Transverse colon (tissue), 4 donors: ENCODE measurements around the gene ALDH3B2. TPM values are rescaled to one million over a fixed set of nuclear protein-coding genes. Genes with fewer than 3 reads are reported as not detected.

Experiments
- DNase-seq: peaks from one replicate; pipeline ENCODE4 v3.0.0-alpha.2; 2019
- H3K27ac ChIP-seq, 4 donors: fragments of 200-600 bp; sonication (generic); 2 replicates each; pipeline ENCODE4 v1.5.1; 2016 to 2018; ENCODE audit warnings: inconsistent platforms in 4 of 4
- H3K27me3 ChIP-seq: fragments of 200-600 bp; sonication (generic); 2 replicates; pipeline ENCODE4 v1.5.1; 2017; ENCODE audit warnings: inconsistent platforms
- H3K36me3 ChIP-seq, 4 donors: fragments of 200-600 bp; sonication (generic); 2 replicates each; pipeline ENCODE4 v1.5.1; 2017 to 2019; ENCODE audit warnings: inconsistent platforms in 4 of 4
- H3K4me1 ChIP-seq, 4 donors: fragments of 200-600 bp; sonication (generic); 2 replicates each; pipeline ENCODE4 v1.5.1; 2017 to 2020; ENCODE audit warnings: inconsistent platforms in 4 of 4
- H3K4me3 ChIP-seq, 4 donors: fragments of 200-600 bp; sonication (generic); 1 replicate in 1 of 4; 2 replicates in 3 of 4; pipeline versions ENCODE4 v1.5.1 to v1.6.1; 2017 to 2019; ENCODE audit warnings: inconsistent platforms in 4 of 4
- H3K9me3 ChIP-seq, 2 donors: fragments of 200-600 bp; sonication (generic); 2 replicates each; pipeline ENCODE4 v1.5.1; 2017 to 2019; ENCODE audit warnings: inconsistent platforms in 2 of 2
- CTCF ChIP-seq, 5 experiments: fragments of 200-600 bp in 3 of 5; fragments of 450-650 bp in 2 of 5; sonication (generic) in 3 of 5; IDR thresholded peaks; 1 replicate in 2 of 5; 2 replicates in 3 of 5; pipeline ENCODE4 v1.5.1; 2016 to 2017; ENCODE audit warnings: antibody characterized with exemption in 5 of 5, inconsistent platforms in 3 of 5, mild to moderate bottlenecking in 2 of 5, moderate library complexity in 1 of 5
- EP300 ChIP-seq: sonication (generic); formaldehyde crosslinking; IDR thresholded peaks from one replicate; pipeline ENCODE4 v1.6.1; 2017; ENCODE audit warnings: antibody characterized with exemption, low read depth
- POLR2A ChIP-seq: fragments of 450-650 bp; IDR thresholded peaks from one replicate; pipeline ENCODE4 v1.6.1; 2016; ENCODE audit warnings: antibody characterized with exemption, mild to moderate bottlenecking, moderate library complexity
- POLR2AphosphoS5 ChIP-seq, 3 donors: sonication (generic); formaldehyde crosslinking; IDR thresholded peaks; one replicate each; pipeline ENCODE4 v1.6.1; 2016; ENCODE audit warnings: antibody characterized with exemption in 3 of 3
- WGBS, 2 donors: methylation state at CpG; one replicate each; pipeline ENCODE4 v1.1.5; 2018; ENCODE audit warnings: low coverage in 1 of 2; 5-methylcytosine and 5-hydroxymethylcytosine counted together
- in situ Hi-C, 4 donors: fragments of 200-750 bp; cut with MboI; loops; one replicate each; pipeline versions ENCODE4 v1.15.0 to v1.15.1; 2017; ENCODE audit warnings: low sequenced_read_pairs in 3 of 4, low pct_ligation_motif_present in 1 of 4, low pct_unique_long_range_greater_than_20kb in 1 of 4
- intact Hi-C: fragments of 100-400 bp; cut with DNase I; formaldehyde crosslinking; loops from one replicate; pipeline ENCODE4 v1.15.1; 2023; ENCODE audit warnings: low total_unique reads
- total RNA-seq, 4 donors: library from RNA; depleted of rRNA; stranded (reverse); fragments of >200 nt; gene quantifications; one replicate each; pipeline ENCODE4 v1.1.0, GENCODE V29; 2016

The ALDH3B2 gene
- total RNA-seq, 4 donors from 2014 or later, result 13.8 TPM; not detected in 3

DNA sequence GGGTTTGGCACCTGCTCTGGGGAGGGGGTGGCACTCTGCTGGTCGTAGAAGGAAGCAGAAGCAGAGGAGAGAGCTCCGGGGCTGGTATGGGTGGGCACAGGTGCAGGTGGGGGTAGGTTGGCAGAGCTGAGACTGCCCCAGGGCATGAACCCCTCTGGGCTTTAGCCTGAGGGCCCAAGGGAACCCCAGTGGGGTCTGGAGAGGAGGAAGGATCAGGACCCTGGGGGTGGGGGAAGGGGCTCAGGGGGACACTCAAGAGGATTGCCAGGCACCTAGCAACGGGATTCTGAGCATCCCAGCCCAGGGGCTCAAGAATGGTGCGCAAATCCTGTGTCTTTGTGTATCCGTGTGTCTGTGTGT is 6.3 kb downstream of the ALDH3B2 start:
- 44% methylated on average over 5 of the region's 5 CpGs; no CpG with 5 or more reads in 1 of the 2 donors for WGBS, 2 donors
- in situ Hi-C loops (no loop called here), intact Hi-C loops (no loop called here)
- H3K27me3 ChIP-seq, result no peaks in the 10 kb centered on the region
- no peak overlapping the region for H3K4me3 ChIP-seq
- H3K4me1 ChIP-seq, result no peaks in the 10 kb centered on the region
- no peaks in the 10 kb centered on the region for H3K36me3 ChIP-seq
- no peaks in the 10 kb centered on the region for H3K9me3 ChIP-seq
- no peak overlapping the region for H3K27ac ChIP-seq
- no peak for TF ChIP-seq EP300
- TF ChIP-seq POLR2A, result no peak
- no peak for DNase-seq

DNA sequence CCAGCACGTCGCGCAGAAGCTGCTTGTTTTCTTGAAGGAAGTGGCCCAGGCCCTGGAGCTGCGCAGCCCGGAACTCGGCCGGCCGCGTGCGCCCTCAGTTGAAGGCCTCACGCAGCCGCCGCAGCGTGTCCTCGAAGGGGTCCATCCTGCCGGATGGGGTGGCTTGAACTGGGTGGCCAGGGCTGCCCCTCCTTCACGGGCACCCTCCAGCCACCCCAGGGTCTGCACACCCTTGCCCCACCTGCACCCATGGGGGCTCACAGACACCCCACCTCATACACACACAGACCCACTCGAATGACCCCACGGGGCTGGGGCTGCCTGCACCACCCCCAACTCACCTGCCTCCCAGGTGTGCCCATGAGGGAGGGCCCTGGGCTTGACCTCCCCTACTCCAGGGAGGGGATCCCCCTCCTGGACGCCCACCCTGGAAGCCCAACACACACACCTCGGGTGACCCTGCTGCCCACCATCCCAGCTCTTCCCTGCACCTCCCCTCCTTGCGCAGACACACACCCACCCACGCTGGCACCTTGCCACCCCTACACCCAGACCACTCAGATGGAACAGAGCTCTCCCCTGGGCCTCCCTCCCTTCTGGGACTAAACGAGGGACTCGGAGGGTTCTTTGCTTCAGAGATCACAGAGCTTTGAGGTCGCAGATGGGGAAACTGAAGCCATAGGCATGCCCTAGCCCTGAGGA is 6.8 kb downstream of the ALDH3B2 start:
- WGBS, 2 donors, result 64% methylated on average over 26 of the region's 26 CpGs; no CpG with 5 or more reads in 1 of the 2 donors
- H3K36me3 ChIP-seq, result no peaks in the 10 kb centered on the region
- no peaks in the 10 kb centered on the region for H3K27me3 ChIP-seq
- no peaks in the 10 kb centered on the region for H3K9me3 ChIP-seq
- H3K4me1 ChIP-seq, result no peaks in the 10 kb centered on the region
- no peak for TF ChIP-seq POLR2AphosphoS5 (IDR thresholded peaks at IDR 0.05)
- TF ChIP-seq CTCF (IDR thresholded peaks at IDR 0.05), result no peak
- TF ChIP-seq POLR2A, result no peak
- H3K4me3 ChIP-seq, result no peak overlapping the region
- no peak overlapping the region for H3K27ac ChIP-seq
- no peak for DNase-seq
- in situ Hi-C loops (no loop called here), intact Hi-C loops (no loop called here)

DNA sequence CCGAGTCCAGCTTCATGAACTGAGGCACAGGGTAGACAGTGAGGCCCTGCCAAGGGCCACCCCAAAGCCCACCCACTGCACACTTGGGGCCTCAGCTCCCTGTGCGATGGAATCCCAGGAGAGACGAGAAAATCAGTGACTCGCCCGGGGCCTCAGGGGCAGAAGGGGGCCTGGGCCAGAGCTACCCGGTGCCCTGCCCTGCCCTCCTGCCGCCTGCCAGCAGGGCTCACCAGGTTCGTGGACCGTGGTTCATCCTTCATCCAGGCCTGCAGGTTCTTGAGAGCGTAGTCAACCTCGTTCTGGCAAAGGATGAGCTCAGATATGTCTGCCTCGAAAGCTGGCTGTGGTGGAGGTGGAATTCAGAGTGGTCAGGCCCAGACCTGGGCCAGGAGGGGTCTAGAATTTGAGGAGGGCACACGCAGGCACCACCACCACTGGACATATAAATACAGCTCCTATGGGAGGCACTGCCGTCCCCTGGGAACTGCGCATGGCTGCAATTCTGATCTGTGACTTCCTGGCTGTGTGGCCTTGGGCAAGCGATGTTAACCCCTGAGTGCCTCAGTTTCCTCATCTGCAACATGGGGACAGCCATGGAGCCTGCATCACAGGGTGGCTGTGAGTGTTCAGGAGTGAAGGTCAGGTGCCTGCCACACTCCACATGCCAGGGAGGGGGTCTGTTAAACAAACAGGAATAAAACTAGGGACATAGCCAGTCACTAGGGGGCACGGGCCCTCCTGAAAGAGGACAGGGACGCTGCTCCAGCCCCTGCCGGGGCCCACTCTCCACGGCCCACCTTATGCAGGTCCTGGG is 7.5 kb downstream of the ALDH3B2 start:
- Histone ChIP-seq H3K27me3 (no peaks in the 10 kb centered on the region), H3K9me3 (no peaks in the 10 kb centered on the region), H3K36me3 (no peaks in the 10 kb centered on the region), H3K4me3 (no peak overlapping the region), H3K4me1 (no peaks in the 10 kb centered on the region), H3K27ac (no peak overlapping the region)
- DNase-seq, result no peak
- no peak for TF ChIP-seq POLR2A
- TF ChIP-seq EP300, result no peak
- no peak for TF ChIP-seq CTCF (IDR thresholded peaks at IDR 0.05)
- no peak for TF ChIP-seq POLR2AphosphoS5 (IDR thresholded peaks at IDR 0.05)
- intact Hi-C loops (no loop called here), in situ Hi-C loops (no loop called here)
- WGBS, 2 donors, result 64% methylated on average over 19 of the region's 20 CpGs; no CpG with 5 or more reads in 1 of the 2 donors

- no peak overlapping the region for H3K4me3 ChIP-seq
- in situ Hi-C loops, result no loop called here
- H3K4me1 ChIP-seq, result no peaks in the 10 kb centered on the region
- DNase-seq, result no peak
- no peaks in the 10 kb centered on the region for H3K9me3 ChIP-seq
- TF ChIP-seq POLR2A (no peak), POLR2AphosphoS5 (IDR thresholded peaks at IDR 0.05) (no peak), CTCF (IDR thresholded peaks at IDR 0.05) (no peak), EP300 (no peak)
- no peaks in the 10 kb centered on the region for H3K36me3 ChIP-seq
- intact Hi-C loops, result no loop called here
- no peak overlapping the region for H3K27ac ChIP-seq
- 69% methylated on average over 4 of the region's 11 CpGs; no CpG with 5 or more reads in 1 of the 2 donors for WGBS, 2 donors
- no peaks in the 10 kb centered on the region for H3K27me3 ChIP-seq
These were observed 8.1 kb downstream of the ALDH3B2 start for GRCh38 chr11:67666303-67666645.
